Renal cortex interstitium (tissue), 11 donors: ENCODE data around the gene MLN. TPM values are rescaled to one million over a fixed set of nuclear protein-coding genes. Genes with fewer than 3 reads are reported as not detected.

ENCODE experiments used
- DNase-seq, 11 donors: peaks; one replicate each; pipeline ENCODE4 v3.0.0-alpha.2; 2013; ENCODE audit warnings: low read depth in 9 of 11, low spot score in 4 of 11; ENCODE audit errors: extremely low read depth in 1 of 11
- polyA plus RNA-seq, 3 donors: library from polyadenylated mRNA; unstranded; fragments of 120-200 nt; gene quantifications; one replicate each; pipeline ENCODE4 v1.2.1, GENCODE V29; 2013; ENCODE audit not compliant: insufficient read length in 3 of 3

Gene MLN
- polyA plus RNA-seq, 3 donors: 1.5 to 2.2 (median 1.9) TPM

GRCh38 chr6:33779895-33780294 is 23.9 kb downstream of the MLN start:
- no peak for DNase-seq

GRCh38 chr6:33779290-33779689 is 24.5 kb downstream of the MLN start:
- DNase-seq: no peak

GRCh38 chr6:33778444-33779121 is 25.2 kb downstream of the MLN start:
- DNase-seq: no peak

- DNase-seq: peak in 2 of 11 donors; percentile 42 to 43
Measured at GRCh38 chr6:33777398-33778388, 26.1 kb downstream of the MLN start.

- DNase-seq: no peak
Measured at GRCh38 chr6:33776764-33777163, 27.0 kb downstream of the MLN start.

GRCh38 chr6:33776186-33776585 is 27.6 kb downstream of the MLN start:
- DNase-seq: no peak

GRCh38 chr6:33774774-33775173 is 29.0 kb downstream of the MLN start:
- DNase-seq: no peak

- no peak for DNase-seq
Measured at GRCh38 chr6:33772902-33773472, 30.8 kb downstream of the MLN start.

GRCh38 chr6:33772082-33772830 is 31.5 kb downstream of the MLN start:
- DNase-seq: no peak

GRCh38 chr6:33771146-33772081 is 32.4 kb downstream of the MLN start:
- DNase-seq: peak in 7 of 11 donors; percentile 61 to 79 (median 71)

- DNase-seq: no peak
Measured at GRCh38 chr6:33770833-33771145, 33.0 kb downstream of the MLN start.

GRCh38 chr6:33770124-33770832 is 33.5 kb downstream of the MLN start:
- DNase-seq: no peak

GRCh38 chr6:33769248-33769821 is 34.5 kb downstream of the MLN start:
- no peak for DNase-seq

GRCh38 chr6:33768644-33769120 is 35.1 kb downstream of the MLN start:
- DNase-seq: no peak

- no peak for DNase-seq
Measured at GRCh38 chr6:33766921-33767907, 36.6 kb downstream of the MLN start.

- no peak for DNase-seq
Measured at GRCh38 chr6:33765368-33765767, 38.4 kb downstream of the MLN start.
